T-helper 17 cell (primary cell): ENCODE data around the gene RAB11FIP4. TPM values are rescaled to one million over a fixed set of nuclear protein-coding genes. Genes with fewer than 3 reads are reported as not detected.

ENCODE experiments used
- ATAC-seq: fragments of 150-1000 bp; cut with Tn5 transposase; 2 replicates; pipeline ENCODE4 v1.10.0; 2021; ENCODE audit warnings: mild to moderate bottlenecking, moderate library complexity
- DNase-seq, 3 donors: peaks; one replicate each; pipeline versions ENCODE4 v3.0.0 to v3.0.0-alpha.2; 2020 to 2021
- H3K9me3 ChIP-seq: one replicate; pipeline ENCODE4 v1.7.0; 2013; ENCODE audit warnings: low read length, mild to moderate bottlenecking; ENCODE audit not compliant: control insufficient read depth, poor library complexity, severe bottlenecking
- H3K27ac Mint-ChIP-seq: one replicate; pipeline ENCODE4 v1.8.0; 2022; ENCODE audit warnings: mild to moderate bottlenecking, moderate library complexity, mixed read lengths
- H3K27me3 Mint-ChIP-seq: one replicate; pipeline ENCODE4 v1.8.0; 2022; ENCODE audit warnings: mixed read lengths
- H3K36me3 Mint-ChIP-seq: one replicate; pipeline ENCODE4 v1.8.0; 2022; ENCODE audit warnings: low read depth, mixed read lengths
- H3K4me1 Mint-ChIP-seq: one replicate; pipeline ENCODE4 v1.8.0; 2022; ENCODE audit warnings: mild to moderate bottlenecking, mixed read lengths
- H3K4me3 Mint-ChIP-seq: one replicate; pipeline ENCODE4 v1.8.0; 2022; ENCODE audit warnings: mild to moderate bottlenecking, moderate library complexity, mixed read lengths
- total RNA-seq, 4 donors: library from RNA in 2 of 4; stranded (reverse) in 2 of 4; gene quantifications; one replicate each; pipeline ENCODE4 v1.2.3 and lab custom pipeline; 2022 to 2026

Gene RAB11FIP4
- total RNA-seq, 2 donors from 2014 or later: 47.4 to 61.9 TPM

DNA sequence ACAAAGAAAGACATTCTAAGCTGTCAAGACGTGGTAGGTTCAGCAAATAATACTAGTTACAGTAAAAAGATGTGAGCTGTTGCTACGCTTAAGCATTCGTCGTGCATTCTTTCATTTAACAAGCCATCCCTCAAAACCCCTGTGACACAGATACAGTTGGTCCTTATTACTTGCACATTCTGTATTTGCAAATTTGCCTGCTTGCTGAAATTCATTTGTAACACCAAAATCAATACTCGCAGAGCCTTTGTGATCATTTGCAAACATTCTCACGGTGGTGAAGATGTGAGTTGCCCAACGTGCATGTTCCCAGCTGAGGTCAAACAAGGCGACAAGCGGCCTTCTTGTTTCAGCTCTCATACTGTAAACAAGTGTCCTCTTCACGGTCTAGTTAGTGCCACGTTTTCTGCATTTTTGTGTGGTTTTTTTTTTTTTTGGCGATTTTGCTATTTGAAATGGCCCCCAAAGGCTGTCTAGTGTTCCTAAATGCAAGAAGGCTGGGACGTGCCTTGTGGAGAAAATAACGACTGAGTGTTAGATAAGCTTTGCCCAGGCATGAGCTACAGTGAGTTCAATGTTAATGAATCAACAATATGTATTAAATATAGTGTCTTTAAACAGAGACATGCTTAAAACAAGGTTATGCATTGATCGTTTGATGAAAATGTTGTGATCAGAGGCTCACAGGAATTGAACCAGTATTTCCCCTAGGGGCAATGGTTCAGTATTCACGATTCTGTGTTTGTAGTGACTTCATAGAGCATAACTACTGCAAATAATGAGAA, 84.1 kb downstream of the RAB11FIP4 start:
- H3K36me3 Mint-ChIP-seq: no peaks in the 10 kb centered on the region
- no peaks in the 10 kb centered on the region for H3K4me1 Mint-ChIP-seq
- no peak overlapping the region for H3K27ac Mint-ChIP-seq
- ATAC-seq (no peak), DNase-seq (no peak)
- peaks cover 23% of the 10 kb centered on the region for H3K27me3 Mint-ChIP-seq
- no peak overlapping the region for H3K4me3 Mint-ChIP-seq
- no peaks in the 10 kb centered on the region for H3K9me3 ChIP-seq

GRCh38 chr17:31476525-31477416, 85.3 kb downstream of the RAB11FIP4 start:
- ATAC-seq: no peak
- Mint-ChIP-seq H3K36me3 (no peaks in the 10 kb centered on the region), H3K4me1 (no peaks in the 10 kb centered on the region)

GRCh38 chr17:31477417-31478055, 86.1 kb downstream of the RAB11FIP4 start:
- Mint-ChIP-seq H3K36me3 (no peaks in the 10 kb centered on the region), H3K4me3 (no peak overlapping the region), H3K27me3 (peaks cover 18% of the 10 kb centered on the region), H3K4me1 (no peaks in the 10 kb centered on the region), H3K27ac (no peak overlapping the region)
- H3K9me3 ChIP-seq: no peaks in the 10 kb centered on the region
- DNase-seq (no peak), ATAC-seq (no peak)

More at GRCh38 chr17:31476525-31477416, 85.3 kb downstream of the RAB11FIP4 start:
- peaks cover 23% of the 10 kb centered on the region for H3K27me3 Mint-ChIP-seq
- H3K27ac Mint-ChIP-seq: no peak overlapping the region
- no peak overlapping the region for H3K4me3 Mint-ChIP-seq
- DNase-seq: no peak
- no peaks in the 10 kb centered on the region for H3K9me3 ChIP-seq

GRCh38 chr17:31479062-31479408, 87.6 kb downstream of the RAB11FIP4 start:
- H3K9me3 ChIP-seq: no peaks in the 10 kb centered on the region
- no peak for DNase-seq
- H3K27ac Mint-ChIP-seq: no peak overlapping the region
- peaks cover 9% of the 10 kb centered on the region for H3K27me3 Mint-ChIP-seq
- ATAC-seq: no peak
- no peaks in the 10 kb centered on the region for H3K4me1 Mint-ChIP-seq
- H3K4me3 Mint-ChIP-seq: no peak overlapping the region
- H3K36me3 Mint-ChIP-seq: no peaks in the 10 kb centered on the region

GRCh38 chr17:31479524-31479923, 88.0 kb downstream of the RAB11FIP4 start:
- H3K4me3 Mint-ChIP-seq: no peak overlapping the region
- ATAC-seq (no peak), DNase-seq (no peak)
- no peak overlapping the region for H3K27ac Mint-ChIP-seq
- peaks cover 9% of the 10 kb centered on the region for H3K27me3 Mint-ChIP-seq
- H3K36me3 Mint-ChIP-seq: no peaks in the 10 kb centered on the region
- H3K9me3 ChIP-seq: no peaks in the 10 kb centered on the region
- H3K4me1 Mint-ChIP-seq: no peaks in the 10 kb centered on the region

DNA sequence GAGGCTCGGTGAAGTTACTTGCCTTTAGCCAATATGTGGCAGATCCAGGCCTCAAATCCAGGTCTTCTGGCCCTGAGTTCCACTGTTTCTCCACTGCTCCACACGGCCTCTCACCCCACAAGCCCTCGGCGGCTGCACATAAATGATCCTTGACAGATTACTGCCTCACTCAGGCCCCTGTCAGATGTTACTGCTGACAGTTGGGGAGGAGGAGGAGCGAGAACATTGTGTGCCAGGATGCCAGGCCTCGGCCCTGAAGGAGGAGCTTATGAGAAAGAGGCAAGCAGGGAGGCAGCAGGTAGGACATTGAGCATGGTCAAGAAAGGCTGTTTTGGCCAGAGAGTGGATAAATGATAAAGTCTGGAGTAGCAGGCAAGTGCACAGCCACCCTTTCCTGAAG, 88.6 kb downstream of the RAB11FIP4 start:
- no peaks in the 10 kb centered on the region for H3K36me3 Mint-ChIP-seq

GRCh38 chr17:31480904-31481782, 89.7 kb downstream of the RAB11FIP4 start:
- DNase-seq (no peak), ATAC-seq (no peak)
- no peaks in the 10 kb centered on the region for H3K9me3 ChIP-seq
- H3K4me1 Mint-ChIP-seq: no peaks in the 10 kb centered on the region
- H3K27ac Mint-ChIP-seq: no peak overlapping the region
- H3K36me3 Mint-ChIP-seq: no peaks in the 10 kb centered on the region
- peaks cover 9% of the 10 kb centered on the region for H3K27me3 Mint-ChIP-seq
- no peak overlapping the region for H3K4me3 Mint-ChIP-seq

More for the DNA sequence above, 88.6 kb downstream of the RAB11FIP4 start:
- Mint-ChIP-seq H3K27me3 (peaks cover 9% of the 10 kb centered on the region), H3K4me1 (no peaks in the 10 kb centered on the region), H3K4me3 (no peak overlapping the region), H3K27ac (no peak overlapping the region)
- no peak for ATAC-seq
- H3K9me3 ChIP-seq: no peaks in the 10 kb centered on the region
- no peak for DNase-seq

DNA sequence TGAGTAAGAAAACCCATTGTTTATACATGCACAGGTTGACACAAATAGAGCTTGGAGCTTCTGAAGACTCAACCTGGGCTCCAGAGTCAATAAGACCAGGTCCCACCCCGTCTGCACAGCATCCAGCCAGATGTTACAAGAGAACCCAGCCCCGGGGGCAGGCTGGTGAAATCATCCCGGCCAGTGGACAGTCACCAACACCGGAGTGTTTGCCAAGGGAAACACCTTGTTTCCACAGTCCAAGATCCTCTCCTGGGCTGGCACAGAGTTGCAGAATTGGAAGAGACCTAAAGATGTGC, 90.3 kb downstream of the RAB11FIP4 start:
- ATAC-seq (no peak), DNase-seq (no peak)
- no peak overlapping the region for H3K27ac Mint-ChIP-seq
- H3K27me3 Mint-ChIP-seq: peaks cover 9% of the 10 kb centered on the region
- no peaks in the 10 kb centered on the region for H3K9me3 ChIP-seq
- no peak overlapping the region for H3K4me3 Mint-ChIP-seq
- no peaks in the 10 kb centered on the region for H3K36me3 Mint-ChIP-seq
- peaks cover 1% of the 10 kb centered on the region for H3K4me1 Mint-ChIP-seq

GRCh38 chr17:31484821-31485220, 93.3 kb downstream of the RAB11FIP4 start:
- H3K27me3 Mint-ChIP-seq: no peaks in the 10 kb centered on the region
- no peak overlapping the region for H3K27ac Mint-ChIP-seq
- H3K9me3 ChIP-seq: no peaks in the 10 kb centered on the region
- peaks cover 16% of the 10 kb centered on the region for H3K4me1 Mint-ChIP-seq
- DNase-seq: no peak
- H3K36me3 Mint-ChIP-seq: no peaks in the 10 kb centered on the region
- ATAC-seq: no peak
- H3K4me3 Mint-ChIP-seq: no peak overlapping the region

- no peaks in the 10 kb centered on the region for H3K27me3 Mint-ChIP-seq
- no peaks in the 10 kb centered on the region for H3K36me3 Mint-ChIP-seq
- ATAC-seq (no peak), DNase-seq (no peak)
- H3K4me3 Mint-ChIP-seq: peak overlapping the region; percentile 41
- H3K4me1 Mint-ChIP-seq: peaks cover 30% of the 10 kb centered on the region
- no peaks in the 10 kb centered on the region for H3K9me3 ChIP-seq
- H3K27ac Mint-ChIP-seq: peak overlapping the region; percentile 89
Measured at GRCh38 chr17:31486351-31487062, 95.0 kb downstream of the RAB11FIP4 start.

GRCh38 chr17:31487063-31487647, 95.7 kb downstream of the RAB11FIP4 start:
- no peaks in the 10 kb centered on the region for H3K36me3 Mint-ChIP-seq
- no peak for ATAC-seq
- no peaks in the 10 kb centered on the region for H3K9me3 ChIP-seq
- no peak for DNase-seq
- H3K27me3 Mint-ChIP-seq: no peaks in the 10 kb centered on the region
- H3K4me1 Mint-ChIP-seq: peaks cover 37% of the 10 kb centered on the region
- peak overlapping the region; percentile 89 for H3K27ac Mint-ChIP-seq
- H3K4me3 Mint-ChIP-seq: peak overlapping the region; percentile 89
